ENCODE results near the gene SPO11. TPM values are rescaled to one million over a fixed set of nuclear protein-coding genes. Genes with fewer than 3 reads are reported as not detected.
"Not testable (repeated sequence)": the region's sequence is repeated elsewhere in the genome, so short reads cannot be mapped to it uniquely, and the experiment has no call there.

SPO11 gene
- total RNA-seq, 1 donor from 2014 or later: not detected

DNA sequence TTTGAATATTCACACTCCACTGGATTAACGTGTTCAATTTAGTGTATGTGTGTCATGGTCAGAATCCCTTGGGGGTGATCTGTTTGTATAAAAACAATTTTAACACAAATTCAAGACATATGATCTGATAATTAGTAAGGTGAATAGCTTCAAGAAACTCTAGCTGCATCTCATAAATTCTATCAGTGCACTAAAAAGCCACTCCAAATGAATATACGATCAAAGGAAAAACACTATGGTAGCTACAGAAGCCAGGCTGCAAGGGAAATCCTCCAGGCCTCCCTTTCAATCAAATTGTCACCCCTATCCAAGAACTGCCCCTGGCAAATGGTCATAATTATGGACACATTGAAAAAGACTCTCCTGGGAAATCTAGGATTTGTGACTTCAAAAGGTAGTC lies 12.1 kb downstream of the SPO11 start:
- DNase-seq (ENCODE audit: low read depth in 2 of 2): no peak

DNA sequence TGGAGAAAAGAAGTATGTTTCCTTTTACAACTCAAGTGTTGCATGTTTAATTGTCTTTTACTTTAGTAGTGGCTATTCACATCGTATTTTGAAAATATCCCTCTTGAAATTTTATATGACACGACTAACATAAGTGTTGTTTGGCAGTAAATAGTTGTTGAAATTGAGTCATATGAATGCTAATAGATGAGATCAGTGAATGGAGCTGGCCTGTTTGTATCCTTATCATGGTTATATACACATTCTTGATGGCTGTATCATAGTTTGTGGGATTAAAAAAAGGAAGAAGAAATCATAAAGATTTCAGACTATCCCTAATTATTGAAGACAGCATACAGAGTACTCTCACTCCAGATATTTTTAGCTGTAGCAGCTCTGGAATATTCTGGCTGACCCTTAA lies 13.2 kb downstream of the SPO11 start:
- DNase-seq (ENCODE audit: low read depth in 2 of 2): no peak

GRCh38 chr20:57346477-57346876 lies 16.9 kb downstream of the SPO11 start:
- DNase-seq (ENCODE audit: low read depth in 2 of 2): peak; percentile 63 to 73

DNA sequence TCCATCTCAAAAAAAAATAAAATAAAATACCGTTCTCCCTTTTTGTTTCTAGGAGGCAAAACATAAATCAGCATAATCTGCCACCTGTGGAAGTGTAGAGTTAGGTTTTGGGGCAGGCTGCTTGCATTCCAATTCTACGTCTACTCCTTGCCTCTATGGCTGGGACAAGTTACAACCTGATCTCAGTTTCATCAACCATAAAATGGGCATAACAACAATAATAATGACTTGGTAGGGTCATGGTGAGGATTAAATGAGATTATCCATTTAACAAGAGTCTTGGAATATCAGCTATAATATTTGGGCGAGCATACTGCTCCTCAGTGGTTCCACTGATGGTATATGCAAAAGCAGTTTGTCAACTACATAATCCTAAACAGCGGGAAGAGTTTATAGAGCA lies 17.8 kb downstream of the SPO11 start:
- DNase-seq (ENCODE audit: low read depth in 2 of 2): no peak

DNA sequence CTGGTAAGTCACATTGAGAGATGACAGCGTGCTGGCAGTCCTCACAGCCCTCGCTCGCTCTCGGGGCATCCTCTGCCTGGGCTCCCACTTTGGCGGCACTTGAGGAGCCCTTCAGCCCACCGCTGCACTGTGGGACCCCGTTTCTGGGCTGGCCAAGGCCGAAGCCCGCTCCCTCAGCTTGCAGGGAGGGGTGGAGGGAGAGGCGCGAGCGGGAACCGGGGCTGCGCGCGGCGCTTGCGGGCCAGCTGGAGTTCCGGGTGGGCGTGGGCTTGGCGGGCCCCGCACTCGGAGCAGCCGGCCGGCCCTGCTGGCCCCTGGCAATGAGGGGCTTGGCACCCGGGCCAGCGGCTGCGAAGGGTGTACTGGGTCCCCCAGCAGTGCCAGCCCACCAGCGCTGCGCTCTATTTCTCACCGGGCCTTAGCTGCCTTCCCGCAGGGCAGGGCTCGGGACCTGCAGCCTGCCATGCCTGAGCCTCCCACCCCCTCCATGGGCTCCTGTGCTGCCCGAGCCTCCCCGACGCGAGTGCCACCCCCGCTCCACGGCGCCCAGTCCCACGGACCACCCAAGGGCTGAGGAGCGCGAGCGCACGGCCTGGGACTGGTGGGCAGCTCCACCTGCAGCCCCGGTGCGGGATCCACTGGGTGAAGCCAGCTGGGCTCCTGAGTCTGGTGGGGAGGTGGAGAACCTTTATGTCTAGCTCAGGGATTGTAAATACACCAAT lies 18.8 kb downstream of the SPO11 start:
- not testable (repeated sequence) for DNase-seq (ENCODE audit: low read depth in 2 of 2)

DNA sequence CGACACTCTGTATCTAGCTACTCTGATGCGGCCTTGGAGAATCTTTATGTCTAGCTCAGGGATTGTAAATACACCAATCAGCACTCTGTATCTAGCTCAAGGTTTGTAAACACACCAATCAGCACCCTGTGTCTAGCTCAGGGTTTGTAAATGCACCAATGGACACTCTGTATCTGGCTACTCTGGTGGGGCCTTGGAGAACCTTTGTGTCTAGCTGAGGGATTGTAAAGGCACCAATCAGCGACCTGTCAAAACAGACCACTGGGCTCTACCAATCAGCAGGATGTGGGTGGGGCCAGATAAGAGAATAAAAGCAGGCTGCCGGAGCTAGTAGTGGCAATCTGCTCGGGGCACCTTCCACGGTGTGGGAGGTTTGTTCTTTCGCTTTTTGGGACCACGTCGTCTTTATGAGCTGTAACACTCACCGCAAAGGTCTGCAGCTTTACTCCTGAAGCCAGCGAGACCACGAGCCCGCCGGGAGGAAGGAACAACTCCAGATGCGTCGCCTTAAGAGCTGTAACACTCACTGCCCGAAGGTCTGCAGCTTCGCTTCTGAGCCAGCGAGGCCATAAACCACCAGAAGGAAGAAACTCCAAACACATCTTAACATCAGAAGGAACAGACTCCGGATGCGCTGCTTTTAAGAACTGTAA lies 19.4 kb downstream of the SPO11 start:
- DNase-seq (ENCODE audit: low read depth in 2 of 2): not testable (repeated sequence)

DNA sequence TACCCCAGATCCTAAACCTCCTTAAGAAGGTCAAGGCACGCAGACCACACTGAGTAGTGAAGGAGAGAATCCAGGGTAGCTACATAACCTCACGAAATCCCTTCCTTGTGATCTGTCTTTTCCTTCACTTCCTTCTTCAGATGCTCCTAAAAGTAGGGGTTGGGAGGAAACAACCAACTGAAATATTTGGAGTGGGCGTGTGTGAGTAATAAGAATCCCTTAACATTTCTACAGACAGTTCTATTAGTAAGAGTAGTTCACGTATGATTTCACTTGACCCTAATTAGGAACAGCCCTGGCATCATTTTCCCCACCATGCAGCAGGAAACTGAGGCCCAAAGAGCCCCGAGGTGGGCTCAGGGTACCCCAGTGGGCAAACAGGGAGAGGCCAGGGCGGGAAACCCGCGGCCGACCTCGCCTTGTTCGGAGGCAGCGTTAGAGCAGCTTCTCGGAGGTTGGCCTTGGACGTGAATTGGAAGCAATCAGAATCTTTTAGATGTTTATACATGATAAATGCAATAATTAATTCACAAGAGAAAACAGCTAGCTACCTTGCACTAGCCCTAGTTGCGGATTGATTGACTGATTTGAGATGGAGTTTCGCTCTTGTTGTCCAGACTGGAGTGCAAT lies 20.6 kb downstream of the SPO11 start:
- no peak for DNase-seq (ENCODE audit: low read depth in 2 of 2)

- DNase-seq (ENCODE audit: low read depth in 2 of 2): not testable (repeated sequence)
These were observed 21.1 kb downstream of the SPO11 start for GRCh38 chr20:57350726-57351041.

DNA sequence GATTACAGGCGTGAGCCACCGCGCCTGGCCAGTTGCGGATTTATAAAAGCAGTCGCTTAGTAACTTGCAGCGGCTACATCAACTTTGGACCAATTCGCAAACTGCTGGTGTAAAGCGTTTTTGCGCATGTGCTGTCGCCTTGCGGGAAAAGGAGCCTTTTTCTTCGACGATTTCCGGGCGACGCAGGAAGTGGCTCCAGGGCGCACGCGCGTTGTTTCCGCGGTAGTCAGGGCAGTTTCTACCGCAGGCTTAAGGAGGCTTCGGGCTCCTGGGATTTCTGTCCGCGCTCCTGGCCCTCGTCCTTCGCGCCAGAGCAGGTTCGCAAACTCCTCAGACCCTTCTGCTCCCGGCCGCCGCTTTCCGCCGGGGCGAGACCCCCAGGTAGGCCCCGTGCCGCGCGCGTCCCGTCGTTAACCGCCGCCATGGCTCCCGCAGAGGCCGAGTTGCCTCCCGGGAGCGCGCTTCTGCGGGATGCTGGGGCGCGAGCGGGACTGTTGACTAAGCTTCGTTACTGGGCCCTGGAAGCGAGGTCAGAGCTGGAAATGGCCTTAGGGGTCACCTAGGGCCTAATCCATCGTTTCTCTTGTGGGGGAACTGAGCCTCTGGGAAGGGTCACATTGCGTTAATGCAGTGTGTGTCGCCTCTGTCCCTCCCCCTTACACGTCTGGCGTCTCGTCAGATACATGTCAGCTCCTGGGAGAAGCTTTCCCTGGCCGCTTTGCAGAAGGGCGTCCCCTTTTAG lies 21.6 kb downstream of the SPO11 start, which contains the start of gene RAE1:
Gene RAE1 (plus strand): TSS at position 214 of the 742 bp plus-strand sequence. CDS start 2,784 bp downstream, outside the sequence.
- peak; percentile 93 to 94 for DNase-seq (ENCODE audit: low read depth in 2 of 2)

DNA sequence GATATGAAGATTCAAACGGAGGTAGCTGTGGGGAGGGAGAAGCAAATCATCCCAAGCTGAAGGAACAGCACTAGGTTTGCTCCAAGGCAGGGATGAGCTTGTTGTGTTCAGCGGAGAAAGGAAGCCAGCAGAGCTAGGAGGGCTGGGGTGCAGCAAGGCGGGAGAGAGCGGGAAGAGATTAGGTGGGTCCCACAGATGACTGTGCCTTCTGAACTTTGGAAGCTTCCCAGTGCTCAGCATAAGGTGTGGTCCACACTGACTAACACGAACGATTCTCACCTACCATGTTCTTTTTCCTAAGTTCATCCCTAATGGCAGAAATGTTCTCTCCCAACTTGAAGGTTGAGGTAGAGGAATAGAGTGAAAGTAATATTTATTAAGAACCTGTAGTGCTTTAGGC lies 22.7 kb downstream of the SPO11 start:
- DNase-seq (ENCODE audit: low read depth in 2 of 2): no peak

- no peak for DNase-seq (ENCODE audit: low read depth in 2 of 2)
These were observed 23.7 kb downstream of the SPO11 start for GRCh38 chr20:57353351-57353750.

DNA sequence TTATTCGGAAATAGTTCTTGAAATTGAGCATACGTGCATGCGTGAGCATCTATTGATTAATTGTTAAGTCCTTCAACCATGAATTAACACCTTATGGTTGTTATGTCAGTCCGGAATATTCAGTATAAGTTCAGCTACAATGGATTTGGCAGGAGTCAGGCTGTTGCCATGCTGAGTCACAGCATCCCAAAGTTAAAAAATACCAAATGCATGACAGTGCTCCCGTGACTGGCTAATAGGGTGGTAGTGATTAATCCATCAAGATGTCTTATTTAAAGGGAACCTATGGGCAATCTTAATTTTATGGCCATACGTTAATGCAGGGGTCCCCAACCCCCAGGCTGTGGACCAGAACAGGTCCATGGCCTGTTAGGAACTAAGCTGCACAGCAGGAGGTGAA lies 31.9 kb downstream of the SPO11 start:
- DNase-seq (ENCODE audit: low read depth in 2 of 2): peak; percentile 12 to 77

DNA sequence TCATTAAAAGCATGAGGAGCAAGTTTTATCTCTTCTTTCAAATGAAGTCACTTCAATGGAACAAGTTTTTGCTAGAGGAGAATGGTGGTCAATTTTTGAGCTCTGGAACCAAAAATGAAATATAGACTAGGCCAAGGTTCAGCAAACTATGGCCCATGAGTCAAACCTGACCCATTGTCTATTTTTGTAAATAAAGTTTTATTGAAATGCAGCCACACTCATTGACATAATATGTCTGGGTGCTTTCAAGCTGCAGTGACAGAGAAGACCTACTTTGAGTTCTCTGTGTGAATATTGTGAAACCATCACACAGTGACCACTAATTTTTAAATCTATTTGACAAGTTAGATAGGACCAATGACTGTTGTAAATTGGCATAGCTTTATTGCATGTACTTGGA lies 34.8 kb downstream of the SPO11 start:
- DNase-seq (ENCODE audit: low read depth in 2 of 2): no peak

GRCh38 chr20:57369596-57369995 lies 40.0 kb downstream of the SPO11 start:
- no peak for DNase-seq (ENCODE audit: low read depth in 2 of 2)

DNA sequence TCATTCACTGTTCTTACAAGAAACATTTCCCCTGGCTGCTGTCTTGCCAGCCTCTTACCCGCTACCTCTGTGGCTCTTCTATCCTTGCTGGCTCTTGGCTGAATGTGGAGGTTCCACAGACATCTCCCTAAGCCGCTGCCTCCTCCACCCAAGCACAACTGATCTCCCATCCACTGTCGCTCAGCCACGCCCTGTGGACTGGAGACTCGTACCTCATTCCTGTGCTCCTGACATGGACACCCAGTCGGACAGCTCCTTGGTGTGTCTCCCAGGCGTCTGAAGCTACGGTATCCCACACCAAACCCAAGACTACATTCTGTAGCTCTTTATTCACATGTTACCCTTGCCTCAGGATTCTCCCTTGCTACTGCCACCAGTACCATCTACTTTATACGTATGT lies 40.7 kb downstream of the SPO11 start:
- DNase-seq (ENCODE audit: low read depth in 2 of 2): no peak

- no peak for DNase-seq (ENCODE audit: low read depth in 2 of 2)
These were observed 41.8 kb downstream of the SPO11 start for GRCh38 chr20:57371363-57371762.

- no peak for DNase-seq (ENCODE audit: low read depth in 2 of 2)
These were observed 42.6 kb downstream of the SPO11 start for GRCh38 chr20:57372157-57372556.

- no peak for DNase-seq (ENCODE audit: low read depth in 2 of 2)
These were observed 43.2 kb downstream of the SPO11 start for GRCh38 chr20:57372581-57373350.

- no peak for DNase-seq (ENCODE audit: low read depth in 2 of 2)
These were observed 44.8 kb downstream of the SPO11 start for GRCh38 chr20:57374343-57374930.

DNA sequence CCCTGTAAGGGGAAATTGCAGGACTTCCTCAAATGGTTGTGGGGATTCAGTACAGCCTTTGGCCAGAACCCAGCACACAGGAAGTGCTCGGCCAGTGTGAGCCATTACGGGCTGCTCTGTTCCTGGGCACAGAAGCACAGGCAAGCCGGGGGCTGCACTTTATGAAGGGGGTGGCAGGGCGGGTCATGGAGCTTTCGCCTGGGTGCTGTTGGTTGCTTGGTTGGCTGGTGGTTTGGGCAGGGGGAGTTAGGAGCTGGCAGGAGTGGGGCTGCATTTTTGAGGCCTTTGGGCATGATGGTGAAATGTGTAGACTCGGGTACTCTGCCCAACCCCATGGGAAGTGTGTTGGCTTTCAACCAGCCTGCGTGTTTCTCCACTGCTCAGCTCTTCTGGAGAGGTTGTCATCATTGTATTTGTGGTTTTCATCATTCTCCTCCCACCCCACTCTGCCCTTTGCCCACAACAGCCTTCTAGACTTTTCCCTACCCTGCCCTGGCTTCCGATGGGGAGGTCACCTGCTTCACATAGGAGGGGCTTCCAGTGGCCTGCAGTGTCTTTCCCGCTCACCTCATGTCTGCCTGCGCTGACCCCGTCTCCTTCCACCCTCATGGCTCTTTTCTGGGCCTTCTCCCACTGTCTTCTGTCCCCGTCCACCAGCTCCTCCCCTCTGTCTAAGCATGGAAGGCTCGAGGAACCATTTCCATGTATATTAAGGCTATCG lies 45.5 kb downstream of the SPO11 start:
- no peak for DNase-seq (ENCODE audit: low read depth in 2 of 2)
